Activated naive CD8-positive, alpha-beta T cell treated with anti-CD3 and anti-CD28 coated beads for 36 hours (primary cell): ENCODE measurements around the gene FADS2. TPM values are rescaled to one million over a fixed set of nuclear protein-coding genes. Genes with fewer than 3 reads are reported as not detected.

ENCODE experiments used
- DNase-seq: peaks from one replicate; pipeline ENCODE4 v3.0.0; 2021
- H3K27ac Mint-ChIP-seq: one replicate; pipeline ENCODE4 v1.8.0; 2022; ENCODE audit warnings: mild to moderate bottlenecking, moderate library complexity, mixed read lengths
- H3K27me3 Mint-ChIP-seq: one replicate; pipeline ENCODE4 v1.8.0; 2022; ENCODE audit warnings: mild to moderate bottlenecking, mixed read lengths
- H3K36me3 Mint-ChIP-seq: one replicate; pipeline ENCODE4 v1.8.0; 2021; ENCODE audit warnings: mild to moderate bottlenecking, mixed read lengths
- H3K4me1 Mint-ChIP-seq: one replicate; pipeline ENCODE4 v1.8.0; 2021; ENCODE audit warnings: mixed read lengths
- H3K4me3 Mint-ChIP-seq: one replicate; pipeline ENCODE4 v1.8.0; 2022; ENCODE audit warnings: mild to moderate bottlenecking, moderate library complexity, mixed read lengths
- H3K9me3 Mint-ChIP-seq: one replicate; pipeline ENCODE4 v1.8.0; 2022; ENCODE audit warnings: mixed read lengths
- total RNA-seq, 2 experiments: library from RNA; stranded (reverse); gene quantifications; one replicate each; pipeline ENCODE4 v1.2.3, GENCODE V29; 2021

FADS2 gene
- total RNA-seq, 2 experiments from 2014 or later: 65.4 to 65.6 TPM

GRCh38 chr11:61810671-61811175 is 17.4 kb upstream of the FADS2 start:
- Mint-ChIP-seq H3K36me3 (peaks cover 37% of the 10 kb centered on the region), H3K4me3 (no peak overlapping the region), H3K4me1 (peaks cover 7% of the 10 kb centered on the region), H3K9me3 (peaks cover 1% of the 10 kb centered on the region), H3K27me3 (peaks cover 25% of the 10 kb centered on the region), H3K27ac (no peak overlapping the region)
- DNase-seq: no peak

- peaks cover 9% of the 10 kb centered on the region for H3K4me1 Mint-ChIP-seq
- H3K27me3 Mint-ChIP-seq: peaks cover 34% of the 10 kb centered on the region
- peaks cover 37% of the 10 kb centered on the region for H3K36me3 Mint-ChIP-seq
- no peak overlapping the region for H3K27ac Mint-ChIP-seq
- peaks cover 1% of the 10 kb centered on the region for H3K9me3 Mint-ChIP-seq
- H3K4me3 Mint-ChIP-seq: no peak overlapping the region
- no peak for DNase-seq
Measured at GRCh38 chr11:61811831-61812230, 16.3 kb upstream of the FADS2 start.

- no peak for DNase-seq
Measured at GRCh38 chr11:61812736-61813411, 15.2 kb upstream of the FADS2 start.

GRCh38 chr11:61814247-61814957 is 13.7 kb upstream of the FADS2 start:
- Mint-ChIP-seq H3K36me3 (peaks cover 30% of the 10 kb centered on the region), H3K27me3 (peaks cover 48% of the 10 kb centered on the region), H3K9me3 (peaks cover 1% of the 10 kb centered on the region), H3K4me1 (peaks cover 9% of the 10 kb centered on the region), H3K4me3 (peak overlapping the region; percentile 93), H3K27ac (peak overlapping the region; percentile 43)
- no peak for DNase-seq

More at GRCh38 chr11:61812736-61813411, 15.2 kb upstream of the FADS2 start:
- H3K27ac Mint-ChIP-seq: no peak overlapping the region
- H3K27me3 Mint-ChIP-seq: peaks cover 44% of the 10 kb centered on the region
- peaks cover 36% of the 10 kb centered on the region for H3K36me3 Mint-ChIP-seq
- H3K4me1 Mint-ChIP-seq: peaks cover 9% of the 10 kb centered on the region
- peaks cover 1% of the 10 kb centered on the region for H3K9me3 Mint-ChIP-seq
- no peak overlapping the region for H3K4me3 Mint-ChIP-seq

GRCh38 chr11:61814958-61815789 is 12.9 kb upstream of the FADS2 start:
- Mint-ChIP-seq H3K9me3 (peaks cover 1% of the 10 kb centered on the region), H3K4me3 (peak overlapping the region; percentile 93), H3K36me3 (peaks cover 29% of the 10 kb centered on the region), H3K27me3 (peaks cover 48% of the 10 kb centered on the region), H3K27ac (peak overlapping the region; percentile 43), H3K4me1 (peaks cover 9% of the 10 kb centered on the region)
- DNase-seq: peak; percentile 59

- Mint-ChIP-seq H3K4me3 (peak overlapping the region; percentile 93), H3K4me1 (peaks cover 9% of the 10 kb centered on the region), H3K36me3 (peaks cover 25% of the 10 kb centered on the region), H3K9me3 (peaks cover 1% of the 10 kb centered on the region), H3K27ac (peak overlapping the region; percentile 76), H3K27me3 (peaks cover 49% of the 10 kb centered on the region)
- DNase-seq: peak; percentile 78
Measured at GRCh38 chr11:61815790-61816735, 12.0 kb upstream of the FADS2 start.

- Mint-ChIP-seq H3K27me3 (peaks cover 52% of the 10 kb centered on the region), H3K4me1 (peaks cover 9% of the 10 kb centered on the region), H3K4me3 (peak within 1 kb of the TSS; percentile 93), H3K36me3 (peaks cover 20% of the 10 kb centered on the region), H3K27ac (peak within 1 kb of the TSS; percentile 76), H3K9me3 (peaks cover 1% of the 10 kb centered on the region)
- DNase-seq: peak; percentile 88
Measured at GRCh38 chr11:61816736-61817455, 11.2 kb upstream of the FADS2 start, which contains the start of gene FADS1. FADS1 (minus strand) TSS chr11:61817003; CDS start chr11:61816929, 74 bp downstream.

- Mint-ChIP-seq H3K9me3 (peaks cover 1% of the 10 kb centered on the region), H3K4me3 (peak overlapping the region; percentile 76), H3K36me3 (peaks cover 15% of the 10 kb centered on the region), H3K4me1 (peaks cover 9% of the 10 kb centered on the region), H3K27me3 (peaks cover 53% of the 10 kb centered on the region), H3K27ac (no peak overlapping the region)
- DNase-seq: no peak
Measured at GRCh38 chr11:61817471-61818202, 10.5 kb upstream of the FADS2 start.

GRCh38 chr11:61820174-61820573 is 7.9 kb upstream of the FADS2 start:
- Mint-ChIP-seq H3K9me3 (no peaks in the 10 kb centered on the region), H3K27ac (no peak overlapping the region), H3K4me3 (no peak overlapping the region), H3K4me1 (peaks cover 6% of the 10 kb centered on the region), H3K36me3 (no peaks in the 10 kb centered on the region), H3K27me3 (peaks cover 43% of the 10 kb centered on the region)
- DNase-seq: no peak

- H3K27ac Mint-ChIP-seq: peak overlapping the region; percentile 55
- peak overlapping the region; percentile 89 for H3K4me3 Mint-ChIP-seq
- peaks cover 12% of the 10 kb centered on the region for H3K4me1 Mint-ChIP-seq
- peaks cover 19% of the 10 kb centered on the region for H3K36me3 Mint-ChIP-seq
- H3K27me3 Mint-ChIP-seq: peaks cover 51% of the 10 kb centered on the region
- H3K9me3 Mint-ChIP-seq: no peaks in the 10 kb centered on the region
- no peak for DNase-seq
Measured at GRCh38 chr11:61826930-61827570, 1.1 kb upstream of the FADS2 start.

GRCh38 chr11:61828379-61828628 is 204 bp downstream of the FADS2 start:
- DNase-seq: no peak
- Mint-ChIP-seq H3K27ac (peak overlapping the region; percentile 75), H3K4me1 (peaks cover 12% of the 10 kb centered on the region), H3K9me3 (no peaks in the 10 kb centered on the region), H3K27me3 (peaks cover 45% of the 10 kb centered on the region), H3K4me3 (peak overlapping the region; percentile 89), H3K36me3 (peaks cover 19% of the 10 kb centered on the region)

- Mint-ChIP-seq H3K9me3 (no peaks in the 10 kb centered on the region), H3K4me1 (peaks cover 16% of the 10 kb centered on the region), H3K27me3 (peaks cover 45% of the 10 kb centered on the region), H3K36me3 (peaks cover 24% of the 10 kb centered on the region), H3K4me3 (peak overlapping the region; percentile 89), H3K27ac (peak overlapping the region; percentile 55)
- DNase-seq: peak; percentile 65
Measured at GRCh38 chr11:61828629-61829407, 718 bp downstream of the FADS2 start.
